B cell (primary cell): Measurements from ENCODE around the gene P4HA3. TPM values are rescaled to one million over a fixed set of nuclear protein-coding genes. Genes with fewer than 3 reads are reported as not detected.

Source experiments
- ATAC-seq: fragments of 200-7000 bp; cut with Tn5 transposase; one replicate; pipeline ENCODE4 v1.10.0; 2021; ENCODE audit warnings: low read depth, mild to moderate bottlenecking, moderate number of reproducible peaks, moderate library complexity
- CTCF ChIA-PET: fragments of 350-600 bp; sonication (Branson Sonifier 250); formaldehyde crosslinking; loops from one replicate; lab custom pipeline; 2021; ENCODE audit warnings: antibody characterized with exemption, inconsistent platforms; lab: Charles Lee
- POLR2A ChIA-PET: fragments of 350-600 bp; sonication (Branson Sonifier 250); formaldehyde crosslinking; loops from one replicate; lab custom pipeline; 2021; ENCODE audit warnings: antibody characterized with exemption; lab: Charles Lee
- DNase-seq: peaks from one replicate; pipeline ENCODE4 v3.0.0; 2013
- H2AFZ ChIP-seq: 2 replicates; pipeline ENCODE4 v1.6.1; 2012; ENCODE audit warnings: mild to moderate bottlenecking, low read depth, low read length; ENCODE audit not compliant: insufficient read depth, poor library complexity, severe bottlenecking
- H3K27ac ChIP-seq, 2 donors: 1 replicate in 1 of 2; 2 replicates in 1 of 2; pipeline ENCODE4 v1.5.1; 2012 to 2013; ENCODE audit warnings: low read length in 2 of 2, mild to moderate bottlenecking in 2 of 2, moderate library complexity in 1 of 2
- H3K27me3 ChIP-seq, 4 experiments: fragments of 200-600 bp in 1 of 4; sonication (generic) in 1 of 4; replicated peaks in 1 of 4; 1 replicate in 2 of 4; 2 replicates in 2 of 4; pipeline versions ENCODE4 v1.6.1 to v1.7.0; 2013 to 2016; ENCODE audit warnings: low read length in 3 of 4, mild to moderate bottlenecking in 2 of 4, mixed read lengths in 1 of 4, moderate library complexity in 1 of 4; ENCODE audit not compliant: insufficient read depth in 4 of 4, control insufficient read depth in 3 of 4; ENCODE audit errors: control extremely low read depth in 1 of 4
- H3K36me3 ChIP-seq, 2 experiments: replicated peaks in 1 of 2; 1 replicate in 1 of 2; 2 replicates in 1 of 2; pipeline versions ENCODE4 v1.6.1 to v1.7.1; 2013; ENCODE audit warnings: low read length in 1 of 2; ENCODE audit not compliant: insufficient read depth in 2 of 2, control insufficient read depth in 1 of 2; ENCODE audit errors: control extremely low read depth in 1 of 2, extremely low read depth in 1 of 2
- H3K4me1 ChIP-seq, 2 donors: fragments of 200-600 bp in 1 of 2; sonication (generic) in 1 of 2; 1 replicate in 1 of 2; 2 replicates in 1 of 2; pipeline versions ENCODE4 v1.5.1 to v1.6.1; 2013 to 2017; ENCODE audit warnings: low read length in 2 of 2; ENCODE audit not compliant: control insufficient read depth in 2 of 2, insufficient read depth in 2 of 2
- H3K4me2 ChIP-seq: replicated peaks from 2 replicates; pipeline ENCODE3; 2012; ENCODE audit warnings: mild to moderate bottlenecking, low read depth, low read length; ENCODE audit not compliant: poor library complexity, severe bottlenecking
- H3K4me3 ChIP-seq, 5 experiments: fragments of 200-600 bp in 1 of 5; sonication (generic) in 1 of 5; 1 replicate in 3 of 5; 2 replicates in 2 of 5; pipeline versions ENCODE4 v1.5.1 to v1.7.0; 2011 to 2016; ENCODE audit warnings: low read length in 4 of 5, mild to moderate bottlenecking in 4 of 5, low read depth in 2 of 5, control low read depth in 1 of 5, moderate library complexity in 1 of 5; ENCODE audit not compliant: insufficient read depth in 1 of 5; ENCODE audit errors: control extremely low read depth in 1 of 5, extremely low read depth in 1 of 5
- H3K79me2 ChIP-seq: fragments of 200-600 bp; sonication (generic); one replicate; pipeline ENCODE4 v1.6.0; 2016; ENCODE audit warnings: low read length; ENCODE audit not compliant: control insufficient read depth, insufficient read depth
- H3K9ac ChIP-seq: fragments of 200-600 bp; sonication (generic); 2 replicates; pipeline ENCODE4 v1.6.1; 2017; ENCODE audit warnings: mild to moderate bottlenecking, low read length, moderate library complexity
- H3K9me3 ChIP-seq, 3 donors: one replicate each; pipeline versions ENCODE4 v1.6.1 to v1.7.1; 2013; ENCODE audit warnings: low read length in 2 of 3; ENCODE audit not compliant: control insufficient read depth in 2 of 3, insufficient read depth in 1 of 3; ENCODE audit errors: control extremely low read depth in 1 of 3
- H4K20me1 ChIP-seq: 2 replicates; pipeline ENCODE4 v1.6.0; 2012; ENCODE audit warnings: mild to moderate bottlenecking, low read length; ENCODE audit not compliant: insufficient read depth, control insufficient read depth, poor library complexity, severe bottlenecking
- H3K27ac Mint-ChIP-seq: one replicate; pipeline ENCODE4 v1.8.0; 2021; ENCODE audit warnings: mixed read lengths
- H3K27me3 Mint-ChIP-seq: one replicate; pipeline ENCODE4 v1.8.0; 2021; ENCODE audit warnings: mixed read lengths
- H3K4me1 Mint-ChIP-seq: one replicate; pipeline ENCODE4 v1.8.0; 2021; ENCODE audit warnings: mixed read lengths
- H3K4me3 Mint-ChIP-seq: one replicate; pipeline ENCODE4 v1.8.0; 2021; ENCODE audit warnings: mixed read lengths
- H3K9me3 Mint-ChIP-seq: one replicate; pipeline ENCODE4 v1.8.0; 2022; ENCODE audit warnings: mixed read lengths; ENCODE audit not compliant: insufficient read depth
- EZH2 ChIP-seq: IDR thresholded peaks from 2 replicates; pipeline ENCODE4 v1.6.1; 2012; ENCODE audit warnings: borderline replicate concordance, low read depth, mild to moderate bottlenecking, moderate library complexity, low read length; ENCODE audit not compliant: insufficient read depth, poor library complexity, severe bottlenecking
- WGBS: methylation state at CpG from one replicate; pipeline ENCODE4 v1.1.5; 2013; ENCODE audit warnings: missing lambda C conversion rate; ENCODE audit not compliant: insufficient coverage; 5-methylcytosine and 5-hydroxymethylcytosine counted together
- intact Hi-C: fragments of 100-400 bp; cut with micrococcal nuclease; formaldehyde crosslinking; loops from one replicate; pipeline ENCODE4 v1.10.0; 2022
- polyA plus RNA-seq: library from polyadenylated mRNA; depleted of rRNA; stranded (reverse); fragments of >200 nt; gene quantifications from 2 replicates; pipeline ENCODE4 v1.2.3, GENCODE V29; 2012
- total RNA-seq, 2 donors: library from RNA; stranded (reverse); fragments of 120-200 nt in 1 of 2; gene quantifications; 1 replicate in 1 of 2; 2 replicates in 1 of 2; pipeline versions ENCODE4 v1.2.3 to v1.2.4, GENCODE V29; 2013 to 2022
- TF ChIP-seq, protein P1 (sequence below): fragments of 200-600 bp; IDR thresholded peaks from one replicate; pipeline ENCODE4 v1.8.0; 2022; ENCODE audit warnings: antibody characterized with exemption, mild to moderate bottlenecking

Gene P4HA3
- total and polyA plus RNA-seq, 2 donors (not counting 1 experiment from before 2014, with no cell fraction given) = not detected

DNA sequence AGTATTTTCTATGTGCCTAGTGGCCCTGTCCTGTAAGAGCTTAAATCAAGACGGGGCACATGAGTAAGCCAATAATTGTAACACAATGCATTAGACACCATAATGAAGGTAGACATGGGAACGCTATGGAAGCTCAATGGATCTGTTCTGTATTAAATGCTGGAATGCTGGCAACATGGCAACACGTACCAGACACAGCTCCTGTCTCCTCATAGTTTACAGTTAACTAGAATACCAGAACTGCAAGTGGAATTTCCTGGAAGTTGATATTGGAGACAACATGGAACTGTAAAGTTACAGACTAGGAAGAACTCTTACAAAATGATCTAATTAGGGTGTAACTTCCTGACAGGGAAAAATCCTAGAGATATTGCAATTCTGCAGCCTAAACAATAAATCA lies 12.4 kb downstream of the P4HA3 start:
- peaks cover 0 to 13% (median 5%) of the 10 kb centered on the region in 4 experiments for H3K27me3 ChIP-seq
- Mint-ChIP-seq H3K27ac (no peak overlapping the region), H3K9me3 (no peaks in the 10 kb centered on the region), H3K4me1 (no peaks in the 10 kb centered on the region), H3K27me3 (peaks cover 34% of the 10 kb centered on the region), H3K4me3 (no peak overlapping the region)
- H4K20me1 ChIP-seq = no peaks in the 10 kb centered on the region
- POLR2A ChIA-PET = no interaction called here
- no peaks in the 10 kb centered on the region for H3K79me2 ChIP-seq
- no peak overlapping the region for H3K4me2 ChIP-seq
- no peak for DNase-seq
- no peak overlapping the region for H3K9ac ChIP-seq
- H3K9me3 ChIP-seq = no peaks in the 10 kb centered on the region
- H3K4me3 ChIP-seq = no peak overlapping the region
- H3K4me1 ChIP-seq = no peaks in the 10 kb centered on the region
- ATAC-seq = no peak
- no peaks in the 10 kb centered on the region for H3K36me3 ChIP-seq
- WGBS = 100% methylated on average over 1 of the region's 3 CpGs
- no peak overlapping the region for H2AFZ ChIP-seq
- CTCF ChIA-PET = interaction anchor here (0.5 kb wide), 1 partner anchor 60 kb away, joined by 3 read pairs; no protein-coding TSS in a partner anchor
- TF ChIP-seq EZH2 = no peak
- TF ChIP-seq, protein P1, sequence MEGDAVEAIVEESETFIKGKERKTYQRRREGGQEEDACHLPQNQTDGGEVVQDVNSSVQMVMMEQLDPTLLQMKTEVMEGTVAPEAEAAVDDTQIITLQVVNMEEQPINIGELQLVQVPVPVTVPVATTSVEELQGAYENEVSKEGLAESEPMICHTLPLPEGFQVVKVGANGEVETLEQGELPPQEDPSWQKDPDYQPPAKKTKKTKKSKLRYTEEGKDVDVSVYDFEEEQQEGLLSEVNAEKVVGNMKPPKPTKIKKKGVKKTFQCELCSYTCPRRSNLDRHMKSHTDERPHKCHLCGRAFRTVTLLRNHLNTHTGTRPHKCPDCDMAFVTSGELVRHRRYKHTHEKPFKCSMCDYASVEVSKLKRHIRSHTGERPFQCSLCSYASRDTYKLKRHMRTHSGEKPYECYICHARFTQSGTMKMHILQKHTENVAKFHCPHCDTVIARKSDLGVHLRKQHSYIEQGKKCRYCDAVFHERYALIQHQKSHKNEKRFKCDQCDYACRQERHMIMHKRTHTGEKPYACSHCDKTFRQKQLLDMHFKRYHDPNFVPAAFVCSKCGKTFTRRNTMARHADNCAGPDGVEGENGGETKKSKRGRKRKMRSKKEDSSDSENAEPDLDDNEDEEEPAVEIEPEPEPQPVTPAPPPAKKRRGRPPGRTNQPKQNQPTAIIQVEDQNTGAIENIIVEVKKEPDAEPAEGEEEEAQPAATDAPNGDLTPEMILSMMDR = no peak
- H3K27ac ChIP-seq = no peak overlapping the region
- intact Hi-C loops = no loop called here

DNA sequence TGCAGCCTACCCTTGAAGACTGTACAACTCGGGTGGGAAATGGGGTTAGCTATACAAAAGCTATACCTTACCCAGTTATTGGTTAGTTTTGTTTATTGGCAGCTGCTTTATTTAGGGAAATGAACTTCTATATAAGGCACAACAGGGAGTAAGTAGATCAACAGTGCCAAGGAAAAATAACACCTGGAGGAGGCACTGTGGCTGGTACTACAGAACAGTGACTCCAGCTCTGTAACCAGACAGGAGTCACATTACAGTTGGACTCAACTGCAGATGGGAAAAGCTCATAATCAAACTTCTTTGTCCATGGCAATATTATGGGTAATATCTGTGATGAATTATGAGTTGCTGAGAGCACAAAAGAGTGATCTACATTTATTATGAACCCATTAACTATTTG lies 14.0 kb downstream of the P4HA3 start:
- H3K79me2 ChIP-seq = no peaks in the 10 kb centered on the region
- no peak overlapping the region for H3K9ac ChIP-seq
- intact Hi-C loops = no loop called here
- DNase-seq = no peak
- no peak overlapping the region for H3K27ac Mint-ChIP-seq
- TF ChIP-seq, protein P1 = no peak
- TF ChIP-seq EZH2 = no peak
- H3K4me3 Mint-ChIP-seq = no peak overlapping the region
- POLR2A ChIA-PET = no interaction called here
- no peak overlapping the region for H2AFZ ChIP-seq
- H3K36me3 ChIP-seq = no peaks in the 10 kb centered on the region
- no peaks in the 10 kb centered on the region for H4K20me1 ChIP-seq
- no peaks in the 10 kb centered on the region for H3K4me1 Mint-ChIP-seq
- no peak overlapping the region for H3K27ac ChIP-seq
- H3K4me3 ChIP-seq = no peak overlapping the region
- peaks cover 0 to 13% (median 5%) of the 10 kb centered on the region in 4 experiments for H3K27me3 ChIP-seq
- no peak overlapping the region for H3K4me2 ChIP-seq
- CTCF ChIA-PET = no interaction called here
- H3K9me3 ChIP-seq = no peaks in the 10 kb centered on the region
- H3K9me3 Mint-ChIP-seq = no peaks in the 10 kb centered on the region
- no peaks in the 10 kb centered on the region for H3K4me1 ChIP-seq
- no CpG with 5 or more reads among the region's 1 CpG for WGBS
- peaks cover 37% of the 10 kb centered on the region for H3K27me3 Mint-ChIP-seq
- ATAC-seq = no peak
